Measurements from ENCODE around the gene GPR18.
"Not testable (repeated sequence)": the region's sequence is repeated elsewhere in the genome, so short reads cannot be mapped to it uniquely, and the experiment has no call there.

DNA sequence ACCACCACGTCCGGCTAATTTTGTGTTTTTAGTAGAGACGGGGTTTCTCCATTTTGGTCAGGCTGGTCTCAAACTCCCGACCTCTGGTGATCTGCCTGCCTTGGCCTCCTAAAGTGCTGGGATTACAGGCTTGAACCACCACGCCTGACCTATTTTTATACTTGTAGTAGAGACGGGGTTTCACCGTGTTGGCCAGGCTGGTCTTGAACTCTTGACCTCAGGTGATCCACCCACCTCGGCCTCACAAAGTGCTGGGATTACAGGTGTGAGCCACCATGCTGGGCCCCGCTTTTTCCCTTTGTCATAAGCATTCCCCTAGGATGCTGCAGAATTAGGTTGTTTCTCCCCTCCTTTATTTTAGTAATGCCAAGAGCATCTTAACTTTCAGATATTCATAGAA lies 47.6 kb downstream of the GPR18 start:
- TF ChIP-seq POLR2AphosphoS5 (IDR thresholded peaks at IDR 0.05; ENCODE audit: low read depth) = not testable (repeated sequence)
- TF ChIP-seq, protein P1, sequence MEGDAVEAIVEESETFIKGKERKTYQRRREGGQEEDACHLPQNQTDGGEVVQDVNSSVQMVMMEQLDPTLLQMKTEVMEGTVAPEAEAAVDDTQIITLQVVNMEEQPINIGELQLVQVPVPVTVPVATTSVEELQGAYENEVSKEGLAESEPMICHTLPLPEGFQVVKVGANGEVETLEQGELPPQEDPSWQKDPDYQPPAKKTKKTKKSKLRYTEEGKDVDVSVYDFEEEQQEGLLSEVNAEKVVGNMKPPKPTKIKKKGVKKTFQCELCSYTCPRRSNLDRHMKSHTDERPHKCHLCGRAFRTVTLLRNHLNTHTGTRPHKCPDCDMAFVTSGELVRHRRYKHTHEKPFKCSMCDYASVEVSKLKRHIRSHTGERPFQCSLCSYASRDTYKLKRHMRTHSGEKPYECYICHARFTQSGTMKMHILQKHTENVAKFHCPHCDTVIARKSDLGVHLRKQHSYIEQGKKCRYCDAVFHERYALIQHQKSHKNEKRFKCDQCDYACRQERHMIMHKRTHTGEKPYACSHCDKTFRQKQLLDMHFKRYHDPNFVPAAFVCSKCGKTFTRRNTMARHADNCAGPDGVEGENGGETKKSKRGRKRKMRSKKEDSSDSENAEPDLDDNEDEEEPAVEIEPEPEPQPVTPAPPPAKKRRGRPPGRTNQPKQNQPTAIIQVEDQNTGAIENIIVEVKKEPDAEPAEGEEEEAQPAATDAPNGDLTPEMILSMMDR (IDR thresholded peaks at IDR 0.05; ENCODE audit: insufficient read depth, low read length) = not testable (repeated sequence)
- TF ChIP-seq, protein P2, sequence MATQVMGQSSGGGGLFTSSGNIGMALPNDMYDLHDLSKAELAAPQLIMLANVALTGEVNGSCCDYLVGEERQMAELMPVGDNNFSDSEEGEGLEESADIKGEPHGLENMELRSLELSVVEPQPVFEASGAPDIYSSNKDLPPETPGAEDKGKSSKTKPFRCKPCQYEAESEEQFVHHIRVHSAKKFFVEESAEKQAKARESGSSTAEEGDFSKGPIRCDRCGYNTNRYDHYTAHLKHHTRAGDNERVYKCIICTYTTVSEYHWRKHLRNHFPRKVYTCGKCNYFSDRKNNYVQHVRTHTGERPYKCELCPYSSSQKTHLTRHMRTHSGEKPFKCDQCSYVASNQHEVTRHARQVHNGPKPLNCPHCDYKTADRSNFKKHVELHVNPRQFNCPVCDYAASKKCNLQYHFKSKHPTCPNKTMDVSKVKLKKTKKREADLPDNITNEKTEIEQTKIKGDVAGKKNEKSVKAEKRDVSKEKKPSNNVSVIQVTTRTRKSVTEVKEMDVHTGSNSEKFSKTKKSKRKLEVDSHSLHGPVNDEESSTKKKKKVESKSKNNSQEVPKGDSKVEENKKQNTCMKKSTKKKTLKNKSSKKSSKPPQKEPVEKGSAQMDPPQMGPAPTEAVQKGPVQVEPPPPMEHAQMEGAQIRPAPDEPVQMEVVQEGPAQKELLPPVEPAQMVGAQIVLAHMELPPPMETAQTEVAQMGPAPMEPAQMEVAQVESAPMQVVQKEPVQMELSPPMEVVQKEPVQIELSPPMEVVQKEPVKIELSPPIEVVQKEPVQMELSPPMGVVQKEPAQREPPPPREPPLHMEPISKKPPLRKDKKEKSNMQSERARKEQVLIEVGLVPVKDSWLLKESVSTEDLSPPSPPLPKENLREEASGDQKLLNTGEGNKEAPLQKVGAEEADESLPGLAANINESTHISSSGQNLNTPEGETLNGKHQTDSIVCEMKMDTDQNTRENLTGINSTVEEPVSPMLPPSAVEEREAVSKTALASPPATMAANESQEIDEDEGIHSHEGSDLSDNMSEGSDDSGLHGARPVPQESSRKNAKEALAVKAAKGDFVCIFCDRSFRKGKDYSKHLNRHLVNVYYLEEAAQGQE (IDR thresholded peaks at IDR 0.05; ENCODE audit: insufficient replicate concordance, low read depth) = not testable (repeated sequence)
